Naive thymus-derived CD4-positive, alpha-beta T cell (primary cell): Measurements from ENCODE around the gene ACOX3. TPM values are rescaled to one million over a fixed set of nuclear protein-coding genes. Genes with fewer than 3 reads are reported as not detected.

Experiments used
- ATAC-seq: fragments of 150-1000 bp; cut with Tn5 transposase; 2 replicates; pipeline ENCODE4 v1.10.0; 2021; ENCODE audit warnings: mild to moderate bottlenecking, moderate library complexity
- CTCF ChIA-PET: fragments of 350-600 bp; sonication (Branson Sonifier 250); formaldehyde crosslinking; loops from one replicate; lab custom pipeline; 2021; ENCODE audit warnings: antibody characterized with exemption; lab: Charles Lee
- POLR2A ChIA-PET: fragments of 350-600 bp; sonication (Branson Sonifier 250); formaldehyde crosslinking; loops from one replicate; lab custom pipeline; 2021; ENCODE audit warnings: antibody characterized with exemption, inconsistent platforms; lab: Charles Lee
- DNase-seq, 9 donors: peaks; one replicate each; pipeline versions ENCODE4 v3.0.0 to v3.0.0-alpha.2; 2020 to 2022; ENCODE audit warnings: mixed read lengths in 1 of 9
- H3K27ac ChIP-seq: one replicate; pipeline ENCODE4 v1.7.0; 2013; ENCODE audit warnings: mild to moderate bottlenecking, low read depth, low read length, moderate library complexity
- H3K27me3 ChIP-seq, 2 donors: one replicate each; pipeline ENCODE4 v1.7.0; 2013; ENCODE audit warnings: low read length in 2 of 2, mild to moderate bottlenecking in 2 of 2, moderate library complexity in 2 of 2; ENCODE audit not compliant: control insufficient read depth in 2 of 2, insufficient read depth in 2 of 2
- H3K36me3 ChIP-seq, 3 experiments: 1 replicate in 2 of 3; 2 replicates in 1 of 3; pipeline ENCODE4 v1.7.0; 2013; ENCODE audit warnings: low read length in 3 of 3, mild to moderate bottlenecking in 3 of 3, moderate library complexity in 1 of 3; ENCODE audit not compliant: insufficient read depth in 3 of 3, control insufficient read depth in 2 of 3
- H3K4me1 ChIP-seq, 2 donors: one replicate each; pipeline ENCODE4 v1.7.0; 2013; ENCODE audit warnings: low read length in 2 of 2, mild to moderate bottlenecking in 2 of 2, moderate library complexity in 1 of 2; ENCODE audit not compliant: control insufficient read depth in 2 of 2, insufficient read depth in 2 of 2
- H3K4me3 ChIP-seq: 2 replicates; pipeline ENCODE4 v1.7.0; 2013; ENCODE audit warnings: mild to moderate bottlenecking, low read length
- H3K9me3 ChIP-seq, 3 experiments: 1 replicate in 2 of 3; 2 replicates in 1 of 3; pipeline ENCODE4 v1.7.0; 2013; ENCODE audit warnings: low read length in 3 of 3; ENCODE audit not compliant: control insufficient read depth in 2 of 3
- H3K27ac Mint-ChIP-seq, 9 donors: one replicate each; pipeline ENCODE4 v1.8.0; 2020 to 2022; ENCODE audit warnings: mixed read lengths in 9 of 9, mild to moderate bottlenecking in 8 of 9, moderate library complexity in 5 of 9, inconsistent platforms in 2 of 9
- H3K27me3 Mint-ChIP-seq, 5 donors: one replicate each; pipeline ENCODE4 v1.8.0; 2021 to 2022; ENCODE audit warnings: mixed read lengths in 5 of 5, mild to moderate bottlenecking in 1 of 5
- H3K36me3 Mint-ChIP-seq, 5 donors: one replicate each; pipeline ENCODE4 v1.8.0; 2020 to 2022; ENCODE audit warnings: mixed read lengths in 5 of 5, mild to moderate bottlenecking in 3 of 5, inconsistent platforms in 1 of 5
- H3K4me1 Mint-ChIP-seq, 7 donors: one replicate each; pipeline ENCODE4 v1.8.0; 2020 to 2022; ENCODE audit warnings: mixed read lengths in 7 of 7, mild to moderate bottlenecking in 3 of 7, inconsistent platforms in 1 of 7
- H3K4me3 Mint-ChIP-seq, 10 donors: one replicate each; pipeline ENCODE4 v1.8.0; 2020 to 2022; ENCODE audit warnings: mild to moderate bottlenecking in 10 of 10, mixed read lengths in 10 of 10, moderate library complexity in 6 of 10, inconsistent platforms in 2 of 10
- H3K9me3 Mint-ChIP-seq, 11 donors: one replicate each; pipeline ENCODE4 v1.8.0; 2020 to 2022; ENCODE audit warnings: mixed read lengths in 11 of 11, mild to moderate bottlenecking in 4 of 11, inconsistent platforms in 1 of 11, moderate library complexity in 1 of 11
- intact Hi-C, 2 donors: fragments of 100-400 bp; cut with micrococcal nuclease; formaldehyde crosslinking; loops; one replicate each; pipeline ENCODE4 v1.15.1; 2023
- polyA plus RNA-seq, 2 donors: library from polyadenylated mRNA; unstranded; fragments of 300-500 nt; fragmentation: Illumina TruSeq; gene quantifications; one replicate each; pipeline ENCODE4 v1.2.3, GENCODE V29; 2021
- total RNA-seq, 6 experiments: library from RNA in 5 of 6; stranded (reverse) in 5 of 6; gene quantifications; 1 replicate in 5 of 6; 2 replicates in 1 of 6; pipeline ENCODE4 v1.2.3 and lab custom pipeline; 2021 to 2026

Gene ACOX3
- total and polyA plus RNA-seq, 7 experiments from 2014 or later = 10.9 to 20.5 (median 16.1) TPM

DNA sequence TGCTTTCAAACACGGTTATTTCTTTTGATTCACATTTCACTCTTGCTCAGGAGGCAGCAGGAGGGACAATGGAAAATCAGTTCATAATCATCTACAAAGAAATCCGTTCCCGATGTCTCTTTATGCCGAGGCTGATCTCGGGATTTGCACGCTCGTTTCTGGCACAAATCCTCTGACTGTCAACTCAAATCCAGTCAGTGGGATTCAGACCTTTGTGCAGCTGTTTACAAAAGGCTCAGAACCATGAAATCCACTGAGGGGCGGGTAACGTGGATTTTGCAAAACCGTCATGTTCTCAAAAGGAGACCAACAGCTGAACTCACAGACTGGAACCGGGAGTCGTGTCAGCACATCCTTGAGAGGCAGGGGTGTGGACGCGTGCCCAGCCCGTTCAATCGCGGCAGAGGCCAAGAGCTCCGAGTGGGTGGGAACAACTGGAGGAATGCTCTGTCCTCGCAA lies 46.4 kb downstream of the ACOX3 start:
- peaks cover 0 to 60% (median 14%) of the 10 kb centered on the region in 5 donors for H3K36me3 Mint-ChIP-seq
- ATAC-seq = no peak

DNA sequence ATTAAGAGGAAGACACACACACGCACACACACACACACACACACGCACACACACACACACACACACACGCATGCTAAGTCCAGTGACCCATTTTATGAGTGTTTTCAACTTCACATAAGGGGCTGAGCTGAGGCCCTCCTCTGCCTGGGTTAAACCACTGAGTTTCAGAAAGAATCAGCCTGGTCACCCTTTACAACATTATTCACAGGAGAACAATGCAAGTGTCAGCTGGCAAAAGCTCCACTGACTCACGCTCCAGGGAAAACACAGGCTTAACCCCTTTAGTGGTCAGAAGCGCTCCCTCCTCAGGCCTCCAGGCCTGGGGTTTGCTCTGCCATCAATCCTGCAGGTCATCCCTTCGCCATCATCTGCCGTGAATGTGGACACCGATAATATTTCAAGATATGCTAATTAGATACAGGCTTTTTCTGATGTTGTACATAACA lies 46.9 kb downstream of the ACOX3 start:
- CTCF ChIA-PET = no interaction called here
- Histone ChIP-seq H3K4me1 (no peaks in the 10 kb centered on the region), H3K27me3 (no peaks in the 10 kb centered on the region), H3K4me3 (no peak overlapping the region), H3K36me3 (peaks cover 0 to 46% (median 0%) of the 10 kb centered on the region in 3 experiments), H3K27ac (no peak overlapping the region), H3K9me3 (no peaks in the 10 kb centered on the region)
- Mint-ChIP-seq H3K27me3 (no peaks in the 10 kb centered on the region), H3K27ac (no peak overlapping the region), H3K4me3 (no peak overlapping the region), H3K9me3 (peaks cover 0 to 1% (median 0%) of the 10 kb centered on the region in 11 donors), H3K4me1 (no peaks in the 10 kb centered on the region), H3K36me3 (peaks cover 0 to 57% (median 14%) of the 10 kb centered on the region in 5 donors)
- DNase-seq (no peak), ATAC-seq (no peak)
- POLR2A ChIA-PET = no interaction called here
- intact Hi-C loops = no loop called here

More for the DNA sequence above, 46.4 kb downstream of the ACOX3 start:
- Histone ChIP-seq H3K9me3 (no peaks in the 10 kb centered on the region), H3K27ac (no peak overlapping the region), H3K27me3 (no peaks in the 10 kb centered on the region), H3K36me3 (peaks cover 0 to 45% (median 0%) of the 10 kb centered on the region in 3 experiments), H3K4me1 (no peaks in the 10 kb centered on the region), H3K4me3 (no peak overlapping the region)
- DNase-seq = no peak
- peaks cover 0 to 1% (median 0%) of the 10 kb centered on the region in 11 donors for H3K9me3 Mint-ChIP-seq
- no peaks in the 10 kb centered on the region for H3K4me1 Mint-ChIP-seq
- intact Hi-C loops = no loop called here
- ChIA-PET CTCF (no interaction called here), POLR2A (no interaction called here)
- no peak overlapping the region for H3K27ac Mint-ChIP-seq
- H3K4me3 Mint-ChIP-seq = no peak overlapping the region
- H3K27me3 Mint-ChIP-seq = no peaks in the 10 kb centered on the region

DNA sequence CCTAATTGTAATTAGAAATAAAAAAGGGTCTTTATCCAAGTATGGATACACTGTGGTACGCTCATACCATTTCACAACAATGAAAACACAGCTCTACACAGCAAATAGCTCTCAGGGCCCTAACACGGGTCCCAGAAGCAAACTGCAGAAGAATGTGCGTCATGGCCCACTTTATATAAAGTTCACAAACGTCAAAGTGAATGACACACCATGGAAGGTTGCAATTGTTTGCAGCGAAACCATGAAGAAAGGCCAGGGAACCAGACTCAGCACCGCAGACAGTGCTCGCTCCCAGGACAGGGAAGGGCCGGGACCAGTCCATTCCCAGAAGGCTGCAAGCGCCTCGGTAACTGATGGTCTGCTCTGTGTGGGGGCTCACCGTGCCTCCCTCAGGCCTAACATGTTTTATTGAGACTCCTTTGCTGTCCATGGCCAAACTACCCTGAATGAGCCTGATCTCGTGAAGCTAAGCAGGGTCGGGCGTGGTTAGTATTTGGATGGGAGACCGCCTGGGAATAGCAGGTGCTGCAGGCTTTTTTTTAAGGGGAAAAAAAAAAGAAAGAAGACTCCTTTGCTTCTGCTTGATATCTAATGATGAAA lies 47.8 kb downstream of the ACOX3 start:
- Mint-ChIP-seq H3K36me3 (peaks cover 0 to 55% (median 14%) of the 10 kb centered on the region in 5 donors), H3K9me3 (peaks cover 0 to 1% (median 0%) of the 10 kb centered on the region in 11 donors), H3K27me3 (no peaks in the 10 kb centered on the region), H3K4me1 (no peaks in the 10 kb centered on the region), H3K4me3 (no peak overlapping the region), H3K27ac (no peak overlapping the region)
- intact Hi-C loops = no loop called here
- ATAC-seq (no peak), DNase-seq (peak in 1 of 9 donors; percentile 8)
- ChIA-PET CTCF (interaction anchor here (0.6 kb wide), 1 partner anchor 25 kb away, joined by 3 read pairs; no protein-coding TSS in a partner anchor), POLR2A (no interaction called here)
- no peaks in the 10 kb centered on the region for H3K4me1 ChIP-seq
- H3K4me3 ChIP-seq = no peak overlapping the region
- H3K27ac ChIP-seq = no peak overlapping the region
- peaks cover 0 to 55% (median 0%) of the 10 kb centered on the region in 3 experiments for H3K36me3 ChIP-seq
- H3K9me3 ChIP-seq = no peaks in the 10 kb centered on the region
- H3K27me3 ChIP-seq = no peaks in the 10 kb centered on the region

DNA sequence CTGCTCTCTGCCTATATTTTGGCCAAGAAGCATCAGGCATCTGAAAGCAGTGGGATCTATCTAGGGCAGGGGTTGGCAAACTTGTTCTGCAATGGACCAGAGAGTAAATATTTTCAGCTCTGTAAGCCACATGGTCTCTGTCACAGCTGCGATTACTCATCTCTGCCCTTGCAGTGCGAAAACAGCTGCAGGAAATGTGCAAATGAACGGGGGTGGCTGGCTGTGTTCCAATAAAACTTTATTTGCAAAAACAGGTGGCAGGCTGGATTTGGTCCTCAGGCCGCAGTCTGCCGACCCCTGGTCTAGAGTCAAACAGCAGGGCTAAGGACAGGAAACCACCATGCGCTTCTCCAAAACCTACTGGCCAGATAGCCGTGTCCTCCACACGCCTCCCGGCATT lies 48.6 kb downstream of the ACOX3 start:
- ChIA-PET POLR2A (no interaction called here), CTCF (no interaction called here)
- Histone ChIP-seq H3K9me3 (no peaks in the 10 kb centered on the region), H3K36me3 (peaks cover 0 to 63% (median 0%) of the 10 kb centered on the region in 3 experiments), H3K4me1 (no peaks in the 10 kb centered on the region), H3K27ac (no peak overlapping the region), H3K27me3 (no peaks in the 10 kb centered on the region), H3K4me3 (no peak overlapping the region)
- ATAC-seq = no peak
- H3K9me3 Mint-ChIP-seq = no peaks in the 10 kb centered on the region
- DNase-seq = no peak
- no peak overlapping the region for H3K27ac Mint-ChIP-seq
- intact Hi-C loops = no loop called here
- H3K36me3 Mint-ChIP-seq = peaks cover 0 to 57% (median 14%) of the 10 kb centered on the region in 5 donors
- H3K4me1 Mint-ChIP-seq = no peaks in the 10 kb centered on the region
- no peaks in the 10 kb centered on the region for H3K27me3 Mint-ChIP-seq
- H3K4me3 Mint-ChIP-seq = no peak overlapping the region

DNA sequence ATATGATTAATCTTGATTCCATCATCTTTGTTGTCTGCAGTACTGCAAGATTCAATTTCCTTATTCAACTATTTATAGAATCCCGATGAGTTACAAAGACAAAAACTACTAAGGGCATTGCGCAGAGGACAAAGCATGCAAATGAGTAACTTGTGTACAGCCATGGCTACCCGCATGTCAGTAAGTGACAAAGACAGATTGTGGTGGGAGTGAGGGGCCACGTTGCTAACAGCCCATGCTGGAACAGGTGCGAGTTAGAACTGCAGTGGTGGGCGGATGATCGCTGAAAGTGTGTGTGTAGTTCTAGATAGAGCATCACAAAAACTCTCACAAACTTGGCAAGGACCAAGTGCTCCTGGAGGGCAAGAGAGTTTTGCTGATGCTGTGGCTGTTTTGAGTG lies 49.5 kb downstream of the ACOX3 start:
- no peaks in the 10 kb centered on the region for H3K4me1 Mint-ChIP-seq
- H3K36me3 ChIP-seq = peaks cover 0 to 69% (median 0%) of the 10 kb centered on the region in 3 experiments
- CTCF ChIA-PET = no interaction called here

DNA sequence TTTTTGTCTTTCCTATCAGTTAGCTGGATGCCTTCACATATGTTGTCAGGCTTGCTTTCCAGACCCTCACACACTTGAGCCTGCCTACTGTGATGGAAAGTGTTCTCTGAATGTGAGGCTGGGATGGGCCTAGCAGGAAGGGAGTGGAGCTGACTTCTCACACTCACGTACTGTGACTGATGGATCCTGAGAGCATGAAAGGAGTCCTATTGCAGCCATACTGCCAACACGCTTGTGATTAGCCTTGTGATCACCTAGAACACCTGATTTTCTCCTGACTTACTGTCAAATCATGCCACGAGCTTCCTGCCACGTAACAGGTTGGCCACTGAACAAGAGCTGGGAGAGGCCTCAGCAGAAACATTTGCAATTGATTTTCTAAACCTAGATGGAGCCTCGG lies 49.9 kb downstream of the ACOX3 start:
- Histone ChIP-seq H3K9me3 (no peaks in the 10 kb centered on the region), H3K36me3 (peaks cover 0 to 67% (median 0%) of the 10 kb centered on the region in 3 experiments), H3K4me3 (no peak overlapping the region), H3K27me3 (no peaks in the 10 kb centered on the region), H3K4me1 (no peaks in the 10 kb centered on the region), H3K27ac (no peak overlapping the region)
- Mint-ChIP-seq H3K36me3 (peaks cover 0 to 56% (median 8%) of the 10 kb centered on the region in 5 donors), H3K4me1 (no peaks in the 10 kb centered on the region), H3K27me3 (no peaks in the 10 kb centered on the region), H3K9me3 (no peaks in the 10 kb centered on the region), H3K27ac (no peak overlapping the region), H3K4me3 (no peak overlapping the region)
- intact Hi-C loops = no loop called here
- CTCF ChIA-PET = no interaction called here
- no peak for ATAC-seq
- DNase-seq = no peak
- POLR2A ChIA-PET = no interaction called here

More for the DNA sequence above, 49.5 kb downstream of the ACOX3 start:
- intact Hi-C loops = no loop called here
- Histone ChIP-seq H3K4me1 (no peaks in the 10 kb centered on the region), H3K4me3 (no peak overlapping the region), H3K9me3 (no peaks in the 10 kb centered on the region), H3K27ac (no peak overlapping the region), H3K27me3 (no peaks in the 10 kb centered on the region)
- Mint-ChIP-seq H3K9me3 (no peaks in the 10 kb centered on the region), H3K27ac (no peak overlapping the region), H3K36me3 (peaks cover 0 to 54% (median 10%) of the 10 kb centered on the region in 5 donors), H3K4me3 (no peak overlapping the region), H3K27me3 (no peaks in the 10 kb centered on the region)
- ATAC-seq (no peak), DNase-seq (no peak)
- POLR2A ChIA-PET = no interaction called here

DNA sequence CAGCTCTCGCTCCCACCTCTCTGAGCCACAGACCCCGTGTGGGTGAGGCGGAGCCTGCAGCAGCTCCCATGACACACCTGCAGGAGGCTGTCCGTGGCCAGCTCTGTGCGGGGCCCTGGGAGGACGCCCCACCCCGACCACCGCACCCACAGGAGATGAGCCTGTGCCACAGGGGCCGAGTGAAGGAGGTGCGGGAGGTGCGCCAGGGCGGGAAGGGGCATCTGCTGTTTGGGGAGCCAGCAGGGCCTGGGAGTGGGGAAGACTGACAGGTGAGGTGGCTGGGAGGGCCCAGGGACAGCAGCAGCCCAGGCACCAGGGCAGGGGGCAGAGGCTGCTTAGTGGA lies 52.0 kb downstream of the ACOX3 start:
- ATAC-seq = no peak
- H3K27me3 ChIP-seq = no peaks in the 10 kb centered on the region

More for the DNA sequence above, 52.0 kb downstream of the ACOX3 start:
- Histone ChIP-seq H3K27ac (no peak overlapping the region), H3K9me3 (no peaks in the 10 kb centered on the region), H3K4me1 (no peaks in the 10 kb centered on the region), H3K4me3 (no peak overlapping the region), H3K36me3 (peaks cover 0 to 49% (median 0%) of the 10 kb centered on the region in 3 experiments)
- H3K4me3 Mint-ChIP-seq = no peak overlapping the region
- no peak overlapping the region for H3K27ac Mint-ChIP-seq
- CTCF ChIA-PET = no interaction called here
- H3K4me1 Mint-ChIP-seq = peaks cover 0 to 3% (median 0%) of the 10 kb centered on the region in 7 donors
- no peaks in the 10 kb centered on the region for H3K27me3 Mint-ChIP-seq
- peaks cover 0 to 55% (median 7%) of the 10 kb centered on the region in 5 donors for H3K36me3 Mint-ChIP-seq
- H3K9me3 Mint-ChIP-seq = no peaks in the 10 kb centered on the region
- POLR2A ChIA-PET = no interaction called here
- intact Hi-C loops = no loop called here
- DNase-seq = no peak
